T-helper 9 cell (primary cell): ENCODE data around the gene GIGYF1.

Experiments
- DNase-seq: peaks from one replicate; pipeline ENCODE4 v3.0.0-alpha.2; 2020

The GIGYF1 gene

DNA sequence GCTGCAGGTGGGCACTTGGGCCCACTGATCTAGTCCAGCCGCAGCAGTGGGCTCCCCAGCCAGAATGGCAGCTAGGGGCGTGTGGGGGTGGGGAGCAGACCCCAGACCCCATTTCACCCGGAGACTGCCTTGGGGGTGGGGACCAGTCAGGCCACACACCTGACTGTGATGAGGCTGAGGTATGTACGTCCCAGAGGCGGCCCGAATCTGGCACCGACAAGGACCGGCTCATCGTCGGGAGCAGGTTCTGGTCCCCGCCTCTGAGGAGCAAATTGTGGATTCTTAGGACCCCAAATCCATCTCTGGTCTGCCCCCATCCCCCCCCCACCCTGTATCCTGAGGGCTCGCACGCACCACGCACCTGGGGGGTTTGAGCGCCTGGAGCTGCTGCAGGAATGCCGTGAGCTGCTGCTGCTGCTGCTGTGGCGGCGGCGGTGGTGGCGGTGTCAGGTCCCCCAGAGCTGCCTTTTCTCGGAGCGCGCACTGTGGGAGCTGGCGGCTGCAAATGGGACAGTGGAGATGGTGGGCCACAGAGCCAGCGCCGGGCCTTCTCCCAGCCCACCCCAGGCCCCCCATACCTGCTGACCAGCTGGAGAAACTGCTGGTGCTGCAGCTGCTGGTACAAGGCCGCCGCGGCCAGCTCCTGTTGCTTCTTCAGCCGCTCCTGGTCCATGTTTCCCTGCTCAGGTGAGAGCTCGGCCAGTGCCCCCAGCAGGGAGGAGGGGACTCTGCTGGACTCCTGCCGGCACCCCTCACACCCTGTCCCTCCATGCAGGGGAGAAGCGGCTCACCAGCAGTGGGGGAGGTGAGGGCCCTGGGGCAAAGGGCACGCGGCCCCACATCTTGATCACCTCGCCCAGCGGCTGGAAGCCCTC lies 10.2 kb downstream of the GIGYF1 start:
- no peak for DNase-seq

DNA sequence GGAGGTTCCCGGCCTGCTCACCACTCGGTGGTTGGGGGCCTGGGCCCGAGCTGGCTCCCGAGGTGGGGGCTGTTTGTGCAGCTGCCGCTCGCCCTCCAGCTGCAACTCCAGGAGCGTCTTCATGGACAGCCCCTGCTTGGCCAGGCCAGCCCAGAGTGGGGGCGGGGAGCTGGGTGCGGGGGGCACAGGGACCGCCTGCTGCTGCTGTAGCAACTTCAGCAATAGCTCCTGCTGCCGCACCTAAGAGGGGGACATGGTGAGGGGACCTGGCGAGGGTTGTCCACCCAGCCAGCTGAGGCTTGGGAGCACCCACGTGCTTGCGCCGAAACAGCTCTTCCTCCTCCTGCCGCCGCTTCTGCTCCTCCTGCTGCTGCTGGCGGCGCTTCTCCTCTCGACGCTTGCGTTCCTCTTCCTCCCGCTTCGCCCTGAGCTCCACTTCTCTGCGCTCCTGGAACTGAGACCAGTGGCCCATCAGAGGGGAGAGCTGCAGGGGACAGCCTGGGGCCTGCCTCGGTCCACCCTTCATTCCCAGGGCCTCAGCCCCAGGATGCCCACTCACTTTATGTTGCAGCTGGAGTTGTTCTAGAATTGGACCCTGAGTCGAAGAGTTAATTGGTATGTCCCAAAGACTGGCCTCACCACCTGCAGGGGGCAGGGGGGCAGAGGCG lies 10.9 kb downstream of the GIGYF1 start:
- DNase-seq, result no peak

DNA sequence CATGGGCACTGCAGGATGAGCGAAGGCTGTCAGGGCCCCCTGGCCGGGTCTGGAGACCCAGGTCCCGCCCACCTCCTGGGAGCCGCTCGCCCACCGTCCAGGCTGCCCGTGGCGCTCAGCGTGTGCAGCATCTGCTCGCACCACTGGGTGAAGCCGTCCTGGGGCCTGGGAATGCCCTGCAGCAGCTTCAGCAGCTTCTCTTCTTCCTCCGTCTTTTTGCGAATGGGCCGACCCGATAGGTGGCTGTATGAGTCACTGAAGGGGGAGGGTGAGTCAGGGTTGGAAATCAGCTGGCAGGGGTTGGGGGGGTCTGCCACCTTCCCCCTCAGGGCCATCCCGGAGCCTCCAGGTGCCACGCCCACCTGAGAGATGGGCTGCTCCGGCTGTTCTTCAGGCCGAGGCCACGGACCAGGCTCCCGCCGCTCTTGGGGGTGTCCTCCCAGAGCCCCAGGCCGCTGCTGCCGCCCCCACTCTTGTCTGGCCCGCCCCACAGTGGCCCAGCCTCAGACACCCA lies 11.8 kb downstream of the GIGYF1 start:
- no peak for DNase-seq

DNA sequence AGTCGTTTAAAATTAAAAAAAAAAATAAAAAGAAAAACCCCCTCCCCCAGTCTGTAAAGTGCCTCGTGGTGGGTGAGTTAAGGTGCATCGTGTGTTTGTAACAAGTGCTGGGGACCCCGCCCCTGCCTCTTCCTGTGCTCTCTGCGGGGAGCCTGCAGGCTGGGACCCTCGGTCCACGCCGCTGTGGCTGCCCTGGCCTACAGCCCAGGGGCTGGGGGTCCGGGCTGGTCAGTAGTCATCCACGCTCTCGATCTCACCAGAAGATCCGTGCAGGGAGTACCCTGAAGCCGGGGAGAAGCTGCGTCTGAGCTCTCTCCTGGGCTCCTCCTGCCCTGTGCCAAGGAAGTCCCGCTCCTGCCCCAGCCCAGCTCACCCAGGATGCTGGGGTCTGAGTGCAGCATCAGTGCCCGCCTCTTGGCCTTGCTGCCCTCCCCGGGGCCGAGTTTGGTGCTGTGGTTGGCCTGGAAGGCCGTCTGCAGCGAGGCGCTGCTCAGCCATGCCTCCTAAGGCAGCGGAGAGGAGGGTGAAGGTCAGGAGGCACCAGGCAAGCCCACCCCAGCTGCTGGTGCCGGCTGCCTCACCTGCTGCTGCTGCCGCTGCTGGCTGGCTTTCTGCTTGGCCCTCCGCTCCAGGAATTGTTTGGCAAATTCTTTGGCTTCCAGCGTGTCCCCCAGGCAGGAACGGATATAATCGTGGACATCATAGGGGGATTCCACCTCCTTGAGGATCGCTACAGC lies 12.4 kb downstream of the GIGYF1 start:
- no peak for DNase-seq

DNA sequence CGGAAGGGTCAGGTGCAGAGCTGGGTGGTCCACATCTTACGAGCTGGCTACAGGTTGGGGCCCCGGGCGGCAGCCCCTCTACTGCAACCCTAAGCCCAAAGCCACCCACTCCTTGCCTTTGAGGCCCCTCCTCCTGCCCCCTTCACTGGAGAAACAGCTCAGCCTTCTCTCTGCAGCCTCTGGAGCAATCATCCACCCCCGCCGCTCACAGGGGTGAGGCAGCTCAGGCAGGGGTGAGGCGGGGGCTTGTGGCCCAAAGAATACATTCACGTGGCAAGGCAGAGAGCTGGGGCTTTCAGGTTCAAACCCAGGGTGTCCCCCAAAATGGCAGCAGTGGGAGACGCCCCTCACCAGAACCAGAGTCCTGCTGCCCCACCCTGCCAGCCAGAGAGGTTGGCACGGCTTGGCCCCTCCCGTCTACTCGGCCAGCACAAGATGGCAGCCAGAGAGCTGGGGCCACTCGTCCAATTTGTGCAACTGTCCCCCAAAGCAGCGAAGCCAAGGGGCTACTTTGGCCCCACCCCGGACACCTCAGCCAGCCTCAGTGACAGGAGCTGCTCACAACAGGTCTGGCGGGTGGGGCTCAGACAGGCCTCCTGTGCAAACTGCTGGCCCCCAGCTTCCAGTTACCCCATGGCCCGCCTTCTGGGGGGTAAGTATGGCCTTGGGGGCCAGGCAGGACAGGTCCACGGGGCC lies 13.3 kb downstream of the GIGYF1 start:
- DNase-seq, result no peak

DNA sequence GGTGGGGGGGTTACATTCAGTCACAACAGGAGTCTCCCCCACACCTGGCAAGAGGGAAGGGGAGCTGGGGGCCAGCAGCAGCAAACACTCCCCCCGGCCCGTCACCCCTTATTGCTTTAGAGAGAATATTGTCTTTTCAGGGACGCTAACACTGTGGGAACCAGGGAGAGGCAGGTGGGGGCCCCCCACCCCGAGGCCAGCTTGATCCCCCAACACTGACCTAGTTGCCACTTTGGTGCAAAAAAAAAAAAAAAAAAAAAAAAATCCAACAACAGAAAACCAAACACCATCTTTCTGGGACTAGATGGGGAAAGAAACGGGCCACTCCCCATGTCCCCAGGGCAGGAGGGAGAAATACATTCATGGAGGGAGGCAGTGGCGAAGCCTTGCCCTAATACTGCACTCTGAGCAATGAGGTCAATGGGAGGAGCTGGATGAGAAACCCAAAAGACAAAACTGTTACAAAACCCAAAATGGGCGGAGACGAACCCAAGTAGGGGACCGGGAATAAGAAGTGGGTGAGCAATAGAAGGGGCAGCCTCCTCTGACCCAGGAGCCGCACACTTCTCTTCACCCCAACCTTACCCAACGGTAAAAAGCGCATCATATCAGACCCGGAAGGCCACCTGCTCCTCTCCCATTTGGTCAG lies 14.0 kb downstream of the GIGYF1 start:
- no peak for DNase-seq

GRCh38 chr7:100679129-100679926 lies 14.7 kb downstream of the GIGYF1 start:
- DNase-seq, result no peak

- no peak for DNase-seq
These were observed 15.6 kb downstream of the GIGYF1 start for GRCh38 chr7:100678291-100678984.

DNA sequence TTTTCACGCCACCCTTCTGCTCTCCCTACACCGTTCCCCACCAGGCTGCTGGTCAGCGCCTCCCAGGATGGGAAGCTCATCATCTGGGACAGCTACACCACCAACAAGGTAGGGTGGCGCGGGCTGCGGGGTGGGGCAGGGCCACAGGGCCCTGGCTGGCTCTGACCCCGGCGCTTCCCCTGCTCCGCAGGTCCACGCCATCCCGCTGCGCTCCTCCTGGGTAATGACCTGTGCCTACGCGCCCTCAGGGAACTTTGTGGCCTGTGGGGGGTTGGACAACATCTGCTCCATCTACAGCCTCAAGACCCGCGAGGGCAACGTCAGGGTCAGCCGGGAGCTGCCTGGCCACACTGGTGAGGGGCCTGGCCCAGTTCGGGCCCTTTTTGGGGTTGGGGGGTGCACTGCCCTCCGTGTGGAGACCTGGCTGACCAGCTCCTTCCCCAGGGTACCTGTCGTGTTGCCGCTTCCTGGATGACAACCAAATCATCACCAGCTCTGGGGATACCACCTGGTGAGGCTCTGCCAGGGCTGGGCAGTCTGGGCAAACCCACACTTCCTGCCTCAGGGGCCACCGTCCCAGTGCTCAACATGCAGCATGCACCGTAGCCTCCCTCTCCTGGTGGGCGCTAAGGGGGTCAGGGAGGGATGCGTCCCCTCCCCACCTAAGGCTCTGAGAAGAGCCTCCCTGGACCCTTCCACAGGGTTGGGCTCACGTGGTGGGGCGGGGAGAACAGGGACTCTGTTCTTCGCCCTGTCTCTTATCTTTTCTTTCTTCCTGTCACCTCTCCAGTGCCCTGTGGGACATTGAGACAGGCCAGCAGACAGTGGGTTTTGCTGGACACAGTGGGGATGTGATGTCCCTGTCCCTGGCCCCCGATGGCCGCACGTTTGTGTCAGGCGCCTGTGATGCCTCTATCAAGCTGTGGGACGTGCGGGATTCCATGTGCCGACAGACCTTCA lies 16.5 kb downstream of the GIGYF1 start:
- DNase-seq, result no peak

GRCh38 chr7:100676501-100677306 lies 17.3 kb downstream of the GIGYF1 start:
- no peak for DNase-seq

- DNase-seq, result peak; percentile 89
These were observed 18.3 kb downstream of the GIGYF1 start for GRCh38 chr7:100675581-100676350.

- DNase-seq, result peak; percentile 45
These were observed 19.0 kb downstream of the GIGYF1 start for GRCh38 chr7:100675105-100675451.

GRCh38 chr7:100674411-100675104 lies 19.5 kb downstream of the GIGYF1 start:
- DNase-seq, result no peak

- DNase-seq, result peak; percentile 30
These were observed 20.1 kb downstream of the GIGYF1 start for GRCh38 chr7:100673942-100674410.

DNA sequence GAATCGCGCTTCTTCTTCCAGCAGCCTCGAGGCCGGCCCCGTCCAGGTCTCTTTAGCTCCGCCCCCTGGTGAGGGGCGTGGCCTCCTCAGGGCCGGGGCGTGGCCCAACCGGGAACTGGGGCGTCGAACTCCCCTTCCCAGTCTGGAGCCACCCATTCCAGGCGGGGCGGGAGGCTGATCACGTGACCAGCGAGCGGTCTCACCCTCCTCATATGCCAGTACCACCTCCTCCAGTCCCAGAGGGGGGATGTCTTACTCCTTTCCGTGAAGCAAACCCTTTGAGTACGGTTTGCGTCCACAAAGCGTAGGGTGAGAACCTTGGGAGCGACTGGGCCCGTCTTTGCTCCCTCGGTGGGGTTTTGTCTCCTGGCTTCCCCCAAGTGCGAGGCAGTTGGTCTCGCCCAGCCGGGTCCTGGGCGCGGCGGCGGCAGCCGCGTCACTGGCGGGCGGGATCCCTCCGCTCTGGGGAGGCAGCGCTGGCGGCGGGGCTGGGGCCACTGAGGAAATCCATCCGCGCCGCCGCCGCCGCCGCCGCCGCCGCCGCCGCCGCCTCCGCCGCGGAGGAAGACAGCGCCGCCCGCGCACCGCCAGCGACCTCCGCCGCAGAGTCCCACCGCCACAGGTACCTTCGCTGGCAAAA lies 20.6 kb downstream of the GIGYF1 start, which contains the start of gene GNB2:
Gene GNB2 (plus strand): TSS at position 439 of the 640 bp plus-strand sequence. CDS start 2,526 bp downstream, outside the sequence.
- DNase-seq, result peak; percentile 97
